Hepatocyte (in vitro differentiated cells): ENCODE measurements around the gene SLC22A8.

ENCODE experiments used
- CTCF ChIP-seq: fragments of 200-600 bp; sonication (generic); IDR thresholded peaks from 2 replicates; pipeline ENCODE4 v1.5.1; 2016; ENCODE audit warnings: antibody characterized with exemption, mild to moderate bottlenecking; ENCODE audit not compliant: poor library complexity
- EZH2 ChIP-seq: fragments of 200-600 bp; sonication (generic); IDR thresholded peaks from 2 replicates; pipeline ENCODE4 v1.6.1; 2016; ENCODE audit warnings: antibody characterized with exemption, mild to moderate bottlenecking, borderline replicate concordance
- EZH2phosphoT487 ChIP-seq: fragments of 200-600 bp; sonication (generic); IDR thresholded peaks from one replicate; pipeline ENCODE4 v1.6.1; 2018; ENCODE audit warnings: antibody characterized with exemption, mild to moderate bottlenecking, low read depth, moderate library complexity; ENCODE audit not compliant: unreplicated experiment, severe bottlenecking

GRCh38 chr11:62957147-62957546, 58.5 kb downstream of the SLC22A8 start:
- TF ChIP-seq EZH2 (no peak), CTCF (no peak), EZH2phosphoT487 (no peak)
